ENCODE measurements around the gene EXOC6.
A peak's percentile ranks its signal among the peaks of the same experiment; 100 is the strongest.

GRCh38 chr10:93039721-93040120 lies 191.4 kb downstream of the EXOC6 start:
- TF ChIP-seq POLR2A (IDR thresholded peaks at IDR 0.05) (no peak), CTCF (IDR thresholded peaks at IDR 0.05) (peak in 3 of 12 donors; percentile 20 to 33 (median 25))

Data from heart left ventricle (tissue), 13 donors.